H9 (cell line): ENCODE data around the gene KCNH5. TPM values are rescaled to one million over a fixed set of nuclear protein-coding genes. Genes with fewer than 3 reads are reported as not detected.

Source experiments
- DNase-seq: peaks from one replicate; pipeline ENCODE4 v3.0.0-alpha.2; 2017
- H2AFZ ChIP-seq: one replicate; pipeline ENCODE4 v1.6.1; 2013; ENCODE audit warnings: mild to moderate bottlenecking, low read length, control low read depth, moderate library complexity
- H2AK5ac ChIP-seq: 2 replicates; pipeline ENCODE4 v1.6.1; 2013; ENCODE audit warnings: low read length, control low read depth, mixed read lengths; ENCODE audit not compliant: insufficient read length
- H2BK120ac ChIP-seq: one replicate; pipeline ENCODE4 v1.6.1; 2013; ENCODE audit warnings: low read depth, mild to moderate bottlenecking, low read length, control low read depth, inconsistent platforms; ENCODE audit not compliant: poor library complexity, severe bottlenecking
- H2BK12ac ChIP-seq: 2 replicates; pipeline ENCODE4 v1.6.1; 2013; ENCODE audit warnings: low read length, control low read depth, mixed read lengths, low read depth; ENCODE audit not compliant: insufficient read length
- H2BK15ac ChIP-seq: 2 replicates; pipeline ENCODE4 v1.6.1; 2013; ENCODE audit warnings: low read depth, low read length, control low read depth
- H2BK20ac ChIP-seq: one replicate; pipeline ENCODE4 v1.6.1; 2013; ENCODE audit warnings: low read depth, mild to moderate bottlenecking, low read length, control low read depth, inconsistent platforms; ENCODE audit not compliant: poor library complexity, severe bottlenecking
- H2BK5ac ChIP-seq: 2 replicates; pipeline ENCODE4 v1.6.1; 2013; ENCODE audit warnings: low read length, control low read depth, mixed read lengths; ENCODE audit not compliant: insufficient read length
- H3K14ac ChIP-seq: 2 replicates; pipeline ENCODE4 v1.6.1; 2013; ENCODE audit warnings: low read length, control low read depth; ENCODE audit not compliant: insufficient read depth
- H3K18ac ChIP-seq: 2 replicates; pipeline ENCODE4 v1.6.1; 2013; ENCODE audit warnings: low read depth, mild to moderate bottlenecking, mixed read lengths, low read length, control low read depth; ENCODE audit not compliant: insufficient read length
- H3K23ac ChIP-seq: 2 replicates; pipeline ENCODE4 v1.6.1; 2013; ENCODE audit warnings: low read length, control low read depth, mixed read lengths, low read depth; ENCODE audit not compliant: insufficient read length
- H3K23me2 ChIP-seq: 2 replicates; pipeline ENCODE4 v1.6.1; 2013; ENCODE audit warnings: low read depth, mild to moderate bottlenecking, mixed read lengths, low read length, control low read depth; ENCODE audit not compliant: insufficient read length, poor library complexity, severe bottlenecking
- H3K27ac ChIP-seq: 2 replicates; pipeline ENCODE4 v1.5.1; 2013; ENCODE audit warnings: low read length, control low read depth, mixed read lengths, low read depth; ENCODE audit not compliant: insufficient read length
- H3K27me3 ChIP-seq: 2 replicates; pipeline ENCODE4 v1.6.1; 2013; ENCODE audit warnings: low read length, control low read depth, inconsistent platforms; ENCODE audit not compliant: insufficient read depth
- H3K4ac ChIP-seq: 2 replicates; pipeline ENCODE4 v1.6.1; 2013; ENCODE audit warnings: low read depth, mild to moderate bottlenecking, control low read depth, inconsistent platforms, low read length, moderate library complexity
- H3K4me1 ChIP-seq: 2 replicates; pipeline ENCODE4 v1.6.1; 2013; ENCODE audit warnings: low read length, control low read depth, inconsistent platforms; ENCODE audit not compliant: insufficient read depth
- H3K4me2 ChIP-seq: 2 replicates; pipeline ENCODE4 v1.6.1; 2013; ENCODE audit warnings: low read length, control low read depth, mixed read lengths; ENCODE audit not compliant: insufficient read length, insufficient read depth
- H3K56ac ChIP-seq: 2 replicates; pipeline ENCODE4 v1.6.1; 2013; ENCODE audit warnings: low read depth, mild to moderate bottlenecking, mixed read lengths, low read length, control low read depth; ENCODE audit not compliant: insufficient read length
- H3K79me1 ChIP-seq: 2 replicates; pipeline ENCODE4 v1.6.1; 2013; ENCODE audit warnings: low read depth, mild to moderate bottlenecking, moderate library complexity, low read length, control low read depth, inconsistent platforms; ENCODE audit not compliant: insufficient read depth, poor library complexity, severe bottlenecking
- H3K79me2 ChIP-seq: 2 replicates; pipeline ENCODE4 v1.6.1; 2013; ENCODE audit warnings: low read length, control low read depth, inconsistent platforms; ENCODE audit not compliant: insufficient read depth
- H3K9ac ChIP-seq: 2 replicates; pipeline ENCODE4 v1.6.1; 2013; ENCODE audit warnings: low read length, control low read depth, mixed read lengths; ENCODE audit not compliant: insufficient read length; ENCODE audit errors: extremely low read depth
- H3K9me3 ChIP-seq: one replicate; pipeline ENCODE4 v1.6.1; 2013; ENCODE audit warnings: low read depth, low read length, inconsistent platforms; ENCODE audit not compliant: control insufficient read depth
- H3T11ph ChIP-seq: one replicate; pipeline ENCODE4 v1.6.1; 2013; ENCODE audit warnings: mild to moderate bottlenecking, low read length, control low read depth, inconsistent platforms
- H4K20me1 ChIP-seq: one replicate; pipeline ENCODE4 v1.6.1; 2013; ENCODE audit not compliant: control insufficient read depth, insufficient read length, insufficient read depth
- H4K5ac ChIP-seq: 2 replicates; pipeline ENCODE4 v1.6.1; 2013; ENCODE audit warnings: low read depth, mild to moderate bottlenecking, mixed read lengths, low read length, control low read depth; ENCODE audit not compliant: insufficient read length
- H4K8ac ChIP-seq: replicated peaks from 2 replicates; pipeline ENCODE4 v1.6.1; 2013; ENCODE audit warnings: low read length, control low read depth, mixed read lengths, low read depth; ENCODE audit not compliant: insufficient read length
- H4K91ac ChIP-seq: 2 replicates; pipeline ENCODE4 v1.6.1; 2013; ENCODE audit warnings: low read depth, mild to moderate bottlenecking, moderate library complexity, mixed read lengths, low read length, control low read depth; ENCODE audit not compliant: insufficient read length
- H3K27ac Mint-ChIP-seq, 3 experiments: 2 replicates in 2 of 3; 3 replicates in 1 of 3; pipeline ENCODE4 v1.8.0; 2020 to 2021; ENCODE audit warnings: mixed read lengths in 3 of 3, mild to moderate bottlenecking in 1 of 3, moderate library complexity in 1 of 3
- H3K27me3 Mint-ChIP-seq: 2 replicates; pipeline ENCODE4 v1.8.0; 2021; ENCODE audit warnings: low read depth, mild to moderate bottlenecking, moderate library complexity, mixed read lengths
- H3K36me3 Mint-ChIP-seq, 3 experiments: 2 replicates in 2 of 3; 3 replicates in 1 of 3; pipeline ENCODE4 v1.8.0; 2020 to 2021; ENCODE audit warnings: low read depth in 3 of 3, mixed read lengths in 3 of 3; ENCODE audit not compliant: insufficient read depth in 1 of 3
- H3K4me1 Mint-ChIP-seq, 2 experiments: 2 replicates each; pipeline ENCODE4 v1.8.0; 2020; ENCODE audit warnings: mixed read lengths in 2 of 2
- H3K4me3 Mint-ChIP-seq, 2 experiments: 2 replicates in 1 of 2; 3 replicates in 1 of 2; pipeline ENCODE4 v1.8.0; 2020 to 2021; ENCODE audit warnings: mild to moderate bottlenecking in 2 of 2, mixed read lengths in 2 of 2, moderate library complexity in 1 of 2
- H3K9me3 Mint-ChIP-seq, 2 experiments: 2 replicates in 1 of 2; 3 replicates in 1 of 2; pipeline ENCODE4 v1.8.0; 2020; ENCODE audit warnings: mild to moderate bottlenecking in 2 of 2, mixed read lengths in 2 of 2, moderate library complexity in 1 of 2
- WGBS: extraction: QIAGEN DNeasy Blood & Tissue Kit; methylation state at CpG from one replicate; pipeline ENCODE4 v1.1.7; 2013; ENCODE audit warnings: missing lambda C conversion rate, low lambda C conversion rate, mixed read lengths; ENCODE audit not compliant: insufficient read length; ENCODE audit errors: extremely low coverage; 5-methylcytosine and 5-hydroxymethylcytosine counted together
- total RNA-seq: library from RNA; stranded (reverse); gene quantifications from 2 replicates; pipeline ENCODE4 v1.2.1, GENCODE V29; 2021
- TF ChIP-seq, protein P1 (sequence below): fragments of 200-600 bp; sonication (generic); conservative IDR thresholded peaks from 3 replicates; pipeline ENCODE4 v1.8.0; 2021; ENCODE audit warnings: antibody characterized with exemption, mild to moderate bottlenecking

Gene KCNH5
- total RNA-seq, 1 experiment from 2014 or later: 0.42 TPM

DNA sequence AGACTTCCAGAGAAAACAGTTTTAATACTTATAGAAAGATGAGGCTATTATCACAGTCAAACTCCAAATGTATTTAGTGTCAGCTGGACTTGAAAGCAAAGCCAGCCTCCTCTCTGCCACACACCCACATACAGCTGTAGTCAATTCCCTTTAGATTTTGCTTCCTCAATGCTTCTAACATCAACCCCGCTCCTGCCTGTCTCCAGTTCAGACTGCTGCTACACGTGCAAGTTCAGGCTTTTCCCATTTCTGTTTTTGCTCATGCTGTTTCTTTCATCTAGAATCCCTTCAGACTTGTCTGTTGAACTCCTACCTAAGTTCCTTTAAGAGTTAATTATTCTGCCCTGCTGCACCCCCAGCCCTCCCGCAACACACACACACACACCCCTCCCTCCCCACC, 380.0 kb downstream of the KCNH5 start:
- no peak overlapping the region for H4K91ac ChIP-seq
- no peak overlapping the region for H2AFZ ChIP-seq
- H2BK20ac ChIP-seq: no peak overlapping the region
- no peak overlapping the region for H2BK12ac ChIP-seq
- H3K18ac ChIP-seq: no peak overlapping the region
- H2BK120ac ChIP-seq: no peak overlapping the region
- WGBS: no CpG with 5 or more reads among the region's 3 CpGs
- H2AK5ac ChIP-seq: no peak overlapping the region
- H4K5ac ChIP-seq: no peak overlapping the region
- no peak overlapping the region for H3K14ac ChIP-seq
- no peak overlapping the region for H3K27ac ChIP-seq
- Mint-ChIP-seq H3K36me3 (peaks cover 0 to 5% (median 4%) of the 10 kb centered on the region in 3 experiments; a peak in 3 of 7 replicates), H3K27me3 (peaks cover 17% of the 10 kb centered on the region), H3K27ac (no peak overlapping the region), H3K4me3 (no peak overlapping the region), H3K4me1 (peaks cover 35 to 38% of the 10 kb centered on the region in 2 experiments), H3K9me3 (peaks cover 3 to 5% of the 10 kb centered on the region in 2 experiments)
- no peak overlapping the region for H3K9ac ChIP-seq
- TF ChIP-seq, protein P1, sequence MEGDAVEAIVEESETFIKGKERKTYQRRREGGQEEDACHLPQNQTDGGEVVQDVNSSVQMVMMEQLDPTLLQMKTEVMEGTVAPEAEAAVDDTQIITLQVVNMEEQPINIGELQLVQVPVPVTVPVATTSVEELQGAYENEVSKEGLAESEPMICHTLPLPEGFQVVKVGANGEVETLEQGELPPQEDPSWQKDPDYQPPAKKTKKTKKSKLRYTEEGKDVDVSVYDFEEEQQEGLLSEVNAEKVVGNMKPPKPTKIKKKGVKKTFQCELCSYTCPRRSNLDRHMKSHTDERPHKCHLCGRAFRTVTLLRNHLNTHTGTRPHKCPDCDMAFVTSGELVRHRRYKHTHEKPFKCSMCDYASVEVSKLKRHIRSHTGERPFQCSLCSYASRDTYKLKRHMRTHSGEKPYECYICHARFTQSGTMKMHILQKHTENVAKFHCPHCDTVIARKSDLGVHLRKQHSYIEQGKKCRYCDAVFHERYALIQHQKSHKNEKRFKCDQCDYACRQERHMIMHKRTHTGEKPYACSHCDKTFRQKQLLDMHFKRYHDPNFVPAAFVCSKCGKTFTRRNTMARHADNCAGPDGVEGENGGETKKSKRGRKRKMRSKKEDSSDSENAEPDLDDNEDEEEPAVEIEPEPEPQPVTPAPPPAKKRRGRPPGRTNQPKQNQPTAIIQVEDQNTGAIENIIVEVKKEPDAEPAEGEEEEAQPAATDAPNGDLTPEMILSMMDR: no peak
- no peak overlapping the region for H3T11ph ChIP-seq
- no peaks in the 10 kb centered on the region for H3K79me1 ChIP-seq
- no peaks in the 10 kb centered on the region for H3K9me3 ChIP-seq
- H3K4ac ChIP-seq: no peak overlapping the region
- H3K23me2 ChIP-seq: no peaks in the 10 kb centered on the region
- no peaks in the 10 kb centered on the region for H4K20me1 ChIP-seq
- no peak overlapping the region for H3K4me2 ChIP-seq
- no peak overlapping the region for H3K23ac ChIP-seq
- H4K8ac ChIP-seq: no peak overlapping the region
- DNase-seq: no peak
- H3K27me3 ChIP-seq: no peaks in the 10 kb centered on the region
- H3K79me2 ChIP-seq: no peaks in the 10 kb centered on the region
- H3K56ac ChIP-seq: no peak overlapping the region
- no peak overlapping the region for H2BK5ac ChIP-seq
- H2BK15ac ChIP-seq: no peak overlapping the region
- H3K4me1 ChIP-seq: no peaks in the 10 kb centered on the region; the same call in 1 of the 2 replicates
